HG02763 (cell line): ENCODE data around the gene CAP2.

Source experiments
- ATAC-seq: cut with Tn5 transposase; IDR thresholded peaks from one replicate; pipeline ENCODE4 v1.9.1; 2021; ENCODE audit warnings: mild to moderate bottlenecking, moderate library complexity; ENCODE audit not compliant: unreplicated experiment

CAP2 gene

GRCh38 chr6:17473554-17473953, 80.2 kb downstream of the CAP2 start:
- ATAC-seq: no peak

GRCh38 chr6:17474289-17474688, 80.9 kb downstream of the CAP2 start:
- ATAC-seq: no peak

- ATAC-seq: no peak
Measured at GRCh38 chr6:17475606-17476244, 82.3 kb downstream of the CAP2 start.

- no peak for ATAC-seq
Measured at GRCh38 chr6:17476511-17476910, 83.1 kb downstream of the CAP2 start.

GRCh38 chr6:17477356-17477755, 84.0 kb downstream of the CAP2 start:
- ATAC-seq: no peak

GRCh38 chr6:17478223-17478907, 85.0 kb downstream of the CAP2 start:
- no peak for ATAC-seq

GRCh38 chr6:17478946-17479345, 85.6 kb downstream of the CAP2 start:
- ATAC-seq: no peak

- no peak for ATAC-seq
Measured at GRCh38 chr6:17480476-17480875, 87.1 kb downstream of the CAP2 start.

- no peak for ATAC-seq
Measured at GRCh38 chr6:17482711-17483110, 89.3 kb downstream of the CAP2 start.

- ATAC-seq: no peak
Measured at GRCh38 chr6:17483391-17484016, 90.1 kb downstream of the CAP2 start.

GRCh38 chr6:17484201-17484849, 90.9 kb downstream of the CAP2 start:
- ATAC-seq: no peak

GRCh38 chr6:17485181-17485580, 91.8 kb downstream of the CAP2 start:
- no peak for ATAC-seq

- no peak for ATAC-seq
Measured at GRCh38 chr6:17485946-17486345, 92.6 kb downstream of the CAP2 start.

GRCh38 chr6:17486680-17487079, 93.3 kb downstream of the CAP2 start:
- ATAC-seq: no peak

GRCh38 chr6:17490724-17491123, 97.3 kb downstream of the CAP2 start:
- ATAC-seq: no peak

GRCh38 chr6:17491416-17492142, 98.2 kb downstream of the CAP2 start:
- no peak for ATAC-seq

- no peak for ATAC-seq
Measured at GRCh38 chr6:17492350-17492749, 99.0 kb downstream of the CAP2 start.

GRCh38 chr6:17493286-17493685, 99.9 kb downstream of the CAP2 start:
- ATAC-seq: no peak

- ATAC-seq: no peak
Measured at GRCh38 chr6:17494177-17494576, 100.8 kb downstream of the CAP2 start.

GRCh38 chr6:17494919-17495318, 101.5 kb downstream of the CAP2 start:
- ATAC-seq: no peak

GRCh38 chr6:17497535-17498095, 104.2 kb downstream of the CAP2 start:
- ATAC-seq: no peak
